Stimulated activated CD4-positive, alpha-beta T cell treated with anti-CD3 and anti-CD28 coated beads, Interleukin-15, amount 100 ng/mL, for 48 hours (primary cell): ENCODE measurements around the gene RCOR3.
A peak's percentile ranks its signal among the peaks of the same experiment; 100 is the strongest.

Experiments used
- DNase-seq, 2 donors: peaks; one replicate each; pipeline ENCODE4 v3.0.0-alpha.2; 2020; ENCODE audit warnings: low read depth in 2 of 2

RCOR3 gene

GRCh38 chr1:211324992-211325775, 66.0 kb downstream of the RCOR3 start:
- no peak for DNase-seq

- DNase-seq, result no peak
Measured at GRCh38 chr1:211326140-211326527, 67.0 kb downstream of the RCOR3 start.

- peak in 1 of 2 donors; percentile 26 for DNase-seq
Measured at GRCh38 chr1:211326528-211327345, 67.6 kb downstream of the RCOR3 start, which contains the start of gene TRAF5. Gene TRAF5, plus strand, starts transcription at chr1:211326833. Its CDS starts 26,407 bp downstream, at chr1:211353240.

GRCh38 chr1:211327346-211327921, 68.3 kb downstream of the RCOR3 start:
- DNase-seq, result no peak

- no peak for DNase-seq
Measured at GRCh38 chr1:211328084-211328694, 69.0 kb downstream of the RCOR3 start.

- DNase-seq, result no peak
Measured at GRCh38 chr1:211328866-211329475, 69.8 kb downstream of the RCOR3 start.

- DNase-seq, result no peak
Measured at GRCh38 chr1:211329764-211330201, 70.6 kb downstream of the RCOR3 start.

- DNase-seq, result no peak
Measured at GRCh38 chr1:211330282-211330936, 71.2 kb downstream of the RCOR3 start.

- no peak for DNase-seq
Measured at GRCh38 chr1:211331011-211331709, 72.0 kb downstream of the RCOR3 start.

GRCh38 chr1:211332036-211332616, 73.0 kb downstream of the RCOR3 start:
- no peak for DNase-seq

- DNase-seq, result no peak
Measured at GRCh38 chr1:211332830-211333229, 73.7 kb downstream of the RCOR3 start.

GRCh38 chr1:211333906-211334305, 74.7 kb downstream of the RCOR3 start:
- DNase-seq, result no peak

- DNase-seq, result no peak
Measured at GRCh38 chr1:211334986-211335385, 75.8 kb downstream of the RCOR3 start.

- DNase-seq, result no peak
Measured at GRCh38 chr1:211335522-211336157, 76.5 kb downstream of the RCOR3 start.

GRCh38 chr1:211336161-211336560, 77.0 kb downstream of the RCOR3 start:
- DNase-seq, result no peak

GRCh38 chr1:211336775-211337174, 77.6 kb downstream of the RCOR3 start:
- no peak for DNase-seq

GRCh38 chr1:211337430-211338223, 78.5 kb downstream of the RCOR3 start:
- DNase-seq, result no peak

GRCh38 chr1:211338224-211338620, 79.1 kb downstream of the RCOR3 start:
- DNase-seq, result no peak

GRCh38 chr1:211339631-211340041, 80.5 kb downstream of the RCOR3 start:
- DNase-seq, result no peak
